SK-N-SH (cell line): ENCODE measurements around the gene SF3B4. TPM values are rescaled to one million over a fixed set of nuclear protein-coding genes. Genes with fewer than 3 reads are reported as not detected.

Experiments
- CTCF ChIA-PET: fragments of 300-600, 350-600 bp; formaldehyde crosslinking; extraction: SDS; loops from one replicate; lab custom pipeline; 2021; lab: Yijun Ruan, JAX
- POLR2A ChIA-PET: fragments of 350-600 bp; sonication (Branson Sonifier 250); formaldehyde crosslinking; extraction: SDS; loops from one replicate; lab custom pipeline; 2020; ENCODE audit warnings: antibody characterized with exemption, inconsistent platforms; lab: Yijun Ruan, JAX
- DNase-seq: peaks from one replicate; pipeline ENCODE4 v3.0.0; 2012
- H2AFZ ChIP-seq: fragments of 200-600 bp; sonication (generic); 2 replicates; pipeline ENCODE4 v1.8.1; 2016; ENCODE audit warnings: antibody characterized with exemption, mild to moderate bottlenecking, low read depth
- H3F3A ChIP-seq: fragments of 200-600 bp; sonication (generic); replicated peaks from 2 replicates; pipeline ENCODE3; 2016; ENCODE audit warnings: antibody characterized with exemption, mild to moderate bottlenecking; ENCODE audit not compliant: insufficient read depth
- H3K27ac ChIP-seq, 2 experiments: fragments of 200-500 bp in 1 of 2; fragments of 200-600 bp in 1 of 2; sonication (Bioruptor generic) in 1 of 2; sonication (generic), shearing (Covaris generic) in 1 of 2; 2 replicates each; pipeline versions ENCODE4 v1.5.1 to v1.6.1; 2014 to 2016; ENCODE audit warnings: low read depth in 2 of 2, inconsistent platforms in 1 of 2, low read length in 1 of 2, mild to moderate bottlenecking in 1 of 2, mixed read lengths in 1 of 2
- H3K27me3 ChIP-seq: fragments of 200-600 bp; sonication (generic), shearing (Covaris generic); 2 replicates; pipeline ENCODE4 v1.6.1; 2016; ENCODE audit warnings: mixed run types; ENCODE audit not compliant: insufficient read depth
- H3K36me3 ChIP-seq, 2 experiments: fragments of 200-500 bp in 1 of 2; fragments of 200-600 bp in 1 of 2; sonication (Bioruptor generic) in 1 of 2; sonication (generic) in 1 of 2; replicated peaks in 1 of 2; 2 replicates each; pipeline versions ENCODE3 to v1.5.1; 2014 to 2016; ENCODE audit warnings: low read length in 1 of 2, mild to moderate bottlenecking in 1 of 2; ENCODE audit not compliant: insufficient read depth in 2 of 2, control insufficient read depth in 1 of 2
- H3K4me1 ChIP-seq, 2 experiments: fragments of 200-500 bp in 1 of 2; fragments of 200-600 bp in 1 of 2; sonication (Bioruptor generic) in 1 of 2; sonication (generic), shearing (Covaris generic) in 1 of 2; 2 replicates each; pipeline versions ENCODE4 v1.5.1 to v1.6.1; 2014 to 2016; ENCODE audit warnings: low read depth in 1 of 2, low read length in 1 of 2, mixed run types in 1 of 2; ENCODE audit not compliant: insufficient read depth in 2 of 2, control insufficient read depth in 1 of 2
- H3K4me2 ChIP-seq: fragments of 200-600 bp; sonication (generic), shearing (Covaris generic); 2 replicates; pipeline ENCODE4 v1.6.1; 2017; ENCODE audit warnings: mixed run types
- H3K4me3 ChIP-seq, 2 experiments: fragments of 200-500 bp in 1 of 2; fragments of 200-600 bp in 1 of 2; sonication (Bioruptor generic) in 1 of 2; sonication (generic), shearing (Covaris generic) in 1 of 2; 2 replicates each; pipeline versions ENCODE4 v1.5.1 to v1.8.1; 2014 to 2016; ENCODE audit warnings: low read depth in 2 of 2, inconsistent platforms in 1 of 2, low read length in 1 of 2, mild to moderate bottlenecking in 1 of 2, mixed read lengths in 1 of 2, moderate library complexity in 1 of 2
- H3K79me2 ChIP-seq: fragments of 200-600 bp; sonication (generic); 2 replicates; pipeline ENCODE4 v1.8.1; 2017; ENCODE audit warnings: mild to moderate bottlenecking; ENCODE audit not compliant: insufficient read depth
- H3K9ac ChIP-seq: fragments of 200-600 bp; sonication (generic); 2 replicates; pipeline ENCODE4 v1.6.1; 2017; ENCODE audit warnings: mixed run types
- H3K9me2 ChIP-seq: fragments of 200-600 bp; sonication (generic); 2 replicates; pipeline ENCODE4 v1.6.1; 2017; ENCODE audit warnings: mixed run types
- H3K9me3 ChIP-seq: fragments of 200-600 bp; sonication (generic); 2 replicates; pipeline ENCODE4 v1.6.1; 2017; ENCODE audit warnings: mixed run types, mild to moderate bottlenecking, moderate library complexity
- H4K20me1 ChIP-seq: fragments of 200-600 bp; sonication (generic); 2 replicates; pipeline ENCODE4 v1.6.1; 2017; ENCODE audit warnings: mild to moderate bottlenecking, mixed run types; ENCODE audit not compliant: insufficient read depth
- CHD2 ChIP-seq: fragments of 150-350 bp; IDR thresholded peaks from 2 replicates; pipeline ENCODE4 v1.6.1; 2018; ENCODE audit warnings: low read length; ENCODE audit not compliant: partially characterized antibody
- CTCF ChIP-seq: fragments of 200-600 bp; sonication (generic); IDR thresholded peaks from 2 replicates; pipeline ENCODE4 v1.6.1; 2017; ENCODE audit warnings: antibody characterized with exemption, mild to moderate bottlenecking, moderate library complexity
- ELF1 ChIP-seq: IDR thresholded peaks from 2 replicates; pipeline ENCODE4 v1.4.0; 2012
- EP300 ChIP-seq, 2 experiments: IDR thresholded peaks; 2 replicates each; pipeline versions ENCODE4 v1.4.0 to v1.6.1; 2012; ENCODE audit warnings: borderline replicate concordance in 1 of 2, low read depth in 1 of 2, low read length in 1 of 2
- EZH2phosphoT487 ChIP-seq: fragments of 200-600 bp; sonication (generic); IDR thresholded peaks from 2 replicates; pipeline ENCODE4 v1.6.1; 2017; ENCODE audit warnings: low read depth, mixed run types, mild to moderate bottlenecking, antibody characterized with exemption, moderate library complexity, borderline replicate concordance
- FOSL2 ChIP-seq: IDR thresholded peaks from 2 replicates; pipeline ENCODE4 v1.4.0; 2012; ENCODE audit warnings: low read depth, mild to moderate bottlenecking, moderate library complexity, borderline replicate concordance
- FOXJ3 ChIP-seq: sonication (generic); formaldehyde crosslinking; IDR thresholded peaks from 2 replicates; pipeline ENCODE4 v1.5.1; 2020; ENCODE audit warnings: mild to moderate bottlenecking, missing genetic modification reagents
- GABPA ChIP-seq: IDR thresholded peaks from 2 replicates; pipeline ENCODE4 v1.4.0; 2012; ENCODE audit warnings: low read depth, mild to moderate bottlenecking
- JUND ChIP-seq: IDR thresholded peaks from 2 replicates; pipeline ENCODE4 v1.4.0; 2012
- MAX ChIP-seq: IDR thresholded peaks from 2 replicates; pipeline ENCODE4 v1.4.0; 2012; ENCODE audit warnings: low read depth
- MEF2A ChIP-seq: IDR thresholded peaks from 2 replicates; pipeline ENCODE4 v1.4.0; 2012; ENCODE audit warnings: low read depth, borderline replicate concordance
- NFIC ChIP-seq: IDR thresholded peaks from 2 replicates; pipeline ENCODE4 v1.4.0; 2012; ENCODE audit warnings: borderline replicate concordance
- NRF1 ChIP-seq: IDR thresholded peaks from 2 replicates; pipeline ENCODE4 v1.6.1; 2012; ENCODE audit warnings: low read depth, mild to moderate bottlenecking, low read length
- PBX3 ChIP-seq: IDR thresholded peaks from 2 replicates; pipeline ENCODE4; 2012
- POLR2AphosphoS5 ChIP-seq: IDR thresholded peaks from 2 replicates; pipeline ENCODE4 v1.6.1; 2012; ENCODE audit warnings: low read depth, low read length
- REST ChIP-seq: IDR thresholded peaks from 2 replicates; pipeline ENCODE4 v1.6.1; 2012; ENCODE audit warnings: mild to moderate bottlenecking, low read depth, low read length, moderate library complexity
- RFX5 ChIP-seq: IDR thresholded peaks from 2 replicates; pipeline ENCODE4 v1.6.1; 2012; ENCODE audit warnings: mild to moderate bottlenecking, improper control_type of control experiment, low read length
- RXRA ChIP-seq: IDR thresholded peaks from 2 replicates; pipeline ENCODE4 v1.4.0; 2012; ENCODE audit warnings: low read depth, mild to moderate bottlenecking, borderline replicate concordance
- SIN3A ChIP-seq: IDR thresholded peaks from 2 replicates; pipeline ENCODE4 v1.6.1; 2012; ENCODE audit warnings: low read depth, mild to moderate bottlenecking, low read length, moderate library complexity, borderline replicate concordance
- SMC3 ChIP-seq: IDR thresholded peaks from 2 replicates; pipeline ENCODE4 v1.6.1; 2012; ENCODE audit warnings: low read depth, low read length, improper control_type of control experiment
- TEAD4 ChIP-seq: IDR thresholded peaks from 2 replicates; pipeline ENCODE4 v1.4.0; 2012; ENCODE audit warnings: mild to moderate bottlenecking, borderline replicate concordance; ENCODE audit not compliant: insufficient read depth
- USF1 ChIP-seq: IDR thresholded peaks from 2 replicates; pipeline ENCODE4 v1.4.0; 2012; ENCODE audit warnings: low read depth, borderline replicate concordance
- USF2 ChIP-seq: fragments of 150-350 bp; IDR thresholded peaks from 2 replicates; pipeline ENCODE4 v1.6.1; 2017; ENCODE audit warnings: antibody characterized with exemption, low read length, low read depth, borderline replicate concordance
- YY1 ChIP-seq: IDR thresholded peaks from 2 replicates; pipeline ENCODE4 v1.4.0; 2012; ENCODE audit warnings: low read depth, mild to moderate bottlenecking
- WGBS: methylation state at CpG from one replicate; pipeline ENCODE4 v1.1.6; 2017; ENCODE audit warnings: low lambda C conversion rate; 5-methylcytosine and 5-hydroxymethylcytosine counted together
- polyA plus RNA-seq, 3 experiments: library from polyadenylated mRNA; depleted of rRNA; stranded (reverse); fragments of >200 nt; gene quantifications; 2 replicates each; pipeline ENCODE4 v1.2.3, GENCODE V29; 2012

SF3B4 gene
- polyA plus RNA-seq, 1 of the 3 experiments (the other 2 are of a cell fraction): 54.3 TPM

GRCh38 chr1:149887456-149888246 lies 40.0 kb downstream of the SF3B4 start:
- H3K9ac ChIP-seq: peak overlapping the region; percentile 79
- H3K9me2 ChIP-seq: no peaks in the 10 kb centered on the region
- H3K27ac ChIP-seq: peak overlapping the region; percentile 98 to 100
- no peaks in the 10 kb centered on the region for H3K27me3 ChIP-seq
- H3K79me2 ChIP-seq: peaks cover 30% of the 10 kb centered on the region
- peaks cover 43% of the 10 kb centered on the region for H3F3A ChIP-seq
- peak overlapping the region; percentile 82 for H3K4me2 ChIP-seq
- H3K4me1 ChIP-seq: peaks cover 8 to 19% of the 10 kb centered on the region in 2 experiments; a peak in 3 of 4 replicates
- POLR2A ChIA-PET: interaction anchor here (0.6 to 4.4 kb wide), 30 partner anchors 12 to 1492 kb away, joined by 3 to 34 read pairs (median 7); partner anchors contain the start of genes BOLA1, OTUD7B, SF3B4 and SV2A
- 0 out of 2 replicates have a peak overlapping the region, but pooled peaks have one; percentile 88 for H2AFZ ChIP-seq
- H4K20me1 ChIP-seq: peaks cover 20% of the 10 kb centered on the region; the same call in 1 of the 2 replicates
- H3K4me3 ChIP-seq: peak overlapping the region; percentile 73 to 80
- DNase-seq: peak; percentile 80
- H3K9me3 ChIP-seq: no peaks in the 10 kb centered on the region
- WGBS: 0% methylated on average over 28 of the region's 46 CpGs
- CTCF ChIA-PET: interaction anchor here (1.0 to 3.6 kb wide), 15 partner anchors 15 to 300 kb away, joined by 3 to 33 read pairs (median 4); partner anchors contain the start of genes SF3B4 and VPS45
- no peaks in the 10 kb centered on the region for H3K36me3 ChIP-seq
- TF ChIP-seq PBX3 (no peak), USF1 (no peak), GABPA (peak; percentile 36; the same call in 1 of the 2 replicates), NRF1 (no peak), FOXJ3 (no peak), CTCF (no peak), REST (peak; percentile 43; the same call in 1 of the 2 replicates), SMC3 (no peak), ELF1 (no peak), EZH2phosphoT487 (no peak), JUND (no peak), NFIC (no peak), FOSL2 (no peak), MAX (peak; percentile 38; the same call in 1 of the 2 replicates), POLR2AphosphoS5 (peak; percentile 93), RFX5 (peak; percentile 65; the same call in 1 of the 2 replicates), EP300 (IDR thresholded peaks at IDR 0.05; ENCODE audit: borderline replicate concordance in 1 of 2, low read depth in 1 of 2, low read length in 1 of 2) (peak in 1 of 2 experiments; percentile 22; a peak in 1 of 4 replicates), USF2 (no peak), SIN3A (peak; percentile 60; the same call in 1 of the 2 replicates), YY1 (no peak), RXRA (no peak), CHD2 (no peak), MEF2A (no peak), TEAD4 (no peak)
